MCF 10A (cell line): ENCODE results near the gene AGMO. TPM values are rescaled to one million over a fixed set of nuclear protein-coding genes. Genes with fewer than 3 reads are reported as not detected.
"Not testable (repeated sequence)": the region's sequence is repeated elsewhere in the genome, so short reads cannot be mapped to it uniquely, and the experiment has no call there.

Experiments
- BruUV-seq: library from RNA; stranded (reverse); fragments of 400-500 nt; replicated peaks from 2 replicates; lab custom pipeline; 2021; lab: Mats Ljungman, UMichigan
- CTCF ChIA-PET: fragments of 300-600 bp; sonication (Branson Sonifier 250); formaldehyde crosslinking; extraction: SDS; loops from one replicate; lab custom pipeline; 2021; ENCODE audit warnings: antibody characterized with exemption, inconsistent platforms; lab: Yijun Ruan, JAX
- POLR2A ChIA-PET: fragments of 300-600, 350-650 bp; sonication (Branson Sonifier 250); formaldehyde crosslinking; extraction: SDS; loops from one replicate; lab custom pipeline; 2020; ENCODE audit warnings: antibody characterized with exemption, inconsistent platforms; lab: Yijun Ruan, JAX
- DNase-seq: peaks from one replicate; pipeline ENCODE4 v3.0.0-alpha.2; 2018; ENCODE audit not compliant: unreplicated experiment
- H3K27ac Mint-ChIP-seq: one replicate; pipeline ENCODE4 v1.8.0; 2022; ENCODE audit warnings: mild to moderate bottlenecking, low read depth, mixed read lengths; ENCODE audit not compliant: unreplicated experiment
- H3K27me3 Mint-ChIP-seq: one replicate; pipeline ENCODE4 v1.8.0; 2022; ENCODE audit warnings: mixed read lengths; ENCODE audit not compliant: insufficient read depth, unreplicated experiment
- H3K36me3 Mint-ChIP-seq: one replicate; pipeline ENCODE4 v1.8.0; 2022; ENCODE audit warnings: mild to moderate bottlenecking, moderate library complexity, mixed read lengths; ENCODE audit not compliant: insufficient read depth, unreplicated experiment
- H3K4me1 Mint-ChIP-seq: one replicate; pipeline ENCODE4 v1.8.0; 2022; ENCODE audit warnings: mixed read lengths; ENCODE audit not compliant: insufficient read depth, unreplicated experiment
- H3K4me3 Mint-ChIP-seq: one replicate; pipeline ENCODE4 v1.8.0; 2022; ENCODE audit warnings: mild to moderate bottlenecking, moderate library complexity, mixed read lengths; ENCODE audit not compliant: unreplicated experiment
- H3K9me3 Mint-ChIP-seq: one replicate; pipeline ENCODE4 v1.8.0; 2022; ENCODE audit warnings: mixed read lengths; ENCODE audit not compliant: unreplicated experiment
- intact Hi-C: fragments of 100-400 bp; cut with micrococcal nuclease; formaldehyde crosslinking; loops from 2 replicates; pipeline ENCODE4 v1.14.1; 2022
- total RNA-seq: library from RNA; stranded (reverse); gene quantifications from 2 replicates; pipeline ENCODE4 v1.2.3, GENCODE V29; 2022
- TF ChIP-seq, protein P1 (sequence below): fragments of 200-600 bp; IDR thresholded peaks from one replicate; pipeline ENCODE4 v1.8.0; 2022; ENCODE audit warnings: antibody characterized with exemption, mild to moderate bottlenecking; ENCODE audit not compliant: unreplicated experiment

AGMO gene
- total RNA-seq, 1 experiment from 2014 or later = not detected

DNA sequence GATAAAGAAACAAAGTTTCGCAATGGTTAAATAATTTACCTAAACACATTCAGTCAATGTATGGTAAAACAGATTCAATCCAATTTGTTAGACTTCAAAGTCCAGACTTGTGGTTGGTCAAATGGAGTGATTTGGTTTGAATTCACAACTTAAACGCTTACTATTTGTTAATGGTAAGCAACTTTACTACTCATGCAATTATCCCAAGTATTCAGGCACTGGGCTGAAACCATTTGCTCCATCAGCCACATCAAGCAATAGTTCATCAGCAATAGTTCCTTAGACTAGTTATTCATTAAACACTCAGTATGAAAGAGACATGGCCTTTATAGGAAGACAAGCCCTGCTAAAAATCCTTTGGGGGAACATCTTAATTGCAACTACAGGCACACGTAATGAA, 253.0 kb downstream of the AGMO start:
- intact Hi-C loops = loop anchor here (5.0 kb wide), 1 partner anchor 592 kb away; no protein-coding TSS in a partner anchor
- Mint-ChIP-seq H3K4me3 (no peak overlapping the region), H3K27ac (no peak overlapping the region), H3K27me3 (peaks cover 54% of the 10 kb centered on the region), H3K4me1 (no peaks in the 10 kb centered on the region), H3K36me3 (no peaks in the 10 kb centered on the region), H3K9me3 (no peaks in the 10 kb centered on the region)
- CTCF ChIA-PET = interaction anchor here (0.7 kb wide), 1 partner anchor 807 kb away, joined by 4 read pairs; no protein-coding TSS in a partner anchor
- POLR2A ChIA-PET = no interaction called here
- no TSS peak for BruUV-seq
- DNase-seq = no peak
- TF ChIP-seq, protein P1, sequence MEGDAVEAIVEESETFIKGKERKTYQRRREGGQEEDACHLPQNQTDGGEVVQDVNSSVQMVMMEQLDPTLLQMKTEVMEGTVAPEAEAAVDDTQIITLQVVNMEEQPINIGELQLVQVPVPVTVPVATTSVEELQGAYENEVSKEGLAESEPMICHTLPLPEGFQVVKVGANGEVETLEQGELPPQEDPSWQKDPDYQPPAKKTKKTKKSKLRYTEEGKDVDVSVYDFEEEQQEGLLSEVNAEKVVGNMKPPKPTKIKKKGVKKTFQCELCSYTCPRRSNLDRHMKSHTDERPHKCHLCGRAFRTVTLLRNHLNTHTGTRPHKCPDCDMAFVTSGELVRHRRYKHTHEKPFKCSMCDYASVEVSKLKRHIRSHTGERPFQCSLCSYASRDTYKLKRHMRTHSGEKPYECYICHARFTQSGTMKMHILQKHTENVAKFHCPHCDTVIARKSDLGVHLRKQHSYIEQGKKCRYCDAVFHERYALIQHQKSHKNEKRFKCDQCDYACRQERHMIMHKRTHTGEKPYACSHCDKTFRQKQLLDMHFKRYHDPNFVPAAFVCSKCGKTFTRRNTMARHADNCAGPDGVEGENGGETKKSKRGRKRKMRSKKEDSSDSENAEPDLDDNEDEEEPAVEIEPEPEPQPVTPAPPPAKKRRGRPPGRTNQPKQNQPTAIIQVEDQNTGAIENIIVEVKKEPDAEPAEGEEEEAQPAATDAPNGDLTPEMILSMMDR = no peak

DNA sequence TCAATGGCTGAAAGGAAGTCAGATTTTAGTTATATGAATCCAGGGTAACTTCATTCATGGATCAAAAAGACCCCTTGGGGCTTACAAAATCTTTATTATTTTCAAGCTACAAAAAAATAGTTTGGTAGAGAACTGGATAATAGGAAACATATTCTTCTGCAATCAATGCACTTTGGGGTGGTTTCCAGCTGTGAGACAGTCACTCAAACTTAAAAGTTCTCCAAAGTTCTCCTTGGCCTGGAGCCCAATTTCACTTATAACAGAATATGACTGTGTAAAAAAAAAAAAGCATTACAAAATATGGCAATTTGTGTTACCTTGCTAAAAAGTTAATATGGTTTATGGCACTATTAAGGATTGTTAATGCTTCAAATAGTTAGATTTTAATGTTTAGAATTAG, 255.5 kb downstream of the AGMO start:
- ChIA-PET CTCF (no interaction called here), POLR2A (interaction anchor here (0.7 kb wide), 1 partner anchor 15 kb away, joined by 3 read pairs; no protein-coding TSS in a partner anchor)
- no peaks in the 10 kb centered on the region for H3K4me1 Mint-ChIP-seq
- TF ChIP-seq, protein P1 = no peak
- no peak overlapping the region for H3K27ac Mint-ChIP-seq
- H3K9me3 Mint-ChIP-seq = no peaks in the 10 kb centered on the region
- H3K36me3 Mint-ChIP-seq = no peaks in the 10 kb centered on the region
- BruUV-seq = no TSS peak
- DNase-seq = peak; percentile 7
- H3K4me3 Mint-ChIP-seq = no peak overlapping the region
- H3K27me3 Mint-ChIP-seq = peaks cover 29% of the 10 kb centered on the region
- intact Hi-C loops = loop anchor here (5.0 kb wide), 1 partner anchor 589 kb away; no protein-coding TSS in a partner anchor

DNA sequence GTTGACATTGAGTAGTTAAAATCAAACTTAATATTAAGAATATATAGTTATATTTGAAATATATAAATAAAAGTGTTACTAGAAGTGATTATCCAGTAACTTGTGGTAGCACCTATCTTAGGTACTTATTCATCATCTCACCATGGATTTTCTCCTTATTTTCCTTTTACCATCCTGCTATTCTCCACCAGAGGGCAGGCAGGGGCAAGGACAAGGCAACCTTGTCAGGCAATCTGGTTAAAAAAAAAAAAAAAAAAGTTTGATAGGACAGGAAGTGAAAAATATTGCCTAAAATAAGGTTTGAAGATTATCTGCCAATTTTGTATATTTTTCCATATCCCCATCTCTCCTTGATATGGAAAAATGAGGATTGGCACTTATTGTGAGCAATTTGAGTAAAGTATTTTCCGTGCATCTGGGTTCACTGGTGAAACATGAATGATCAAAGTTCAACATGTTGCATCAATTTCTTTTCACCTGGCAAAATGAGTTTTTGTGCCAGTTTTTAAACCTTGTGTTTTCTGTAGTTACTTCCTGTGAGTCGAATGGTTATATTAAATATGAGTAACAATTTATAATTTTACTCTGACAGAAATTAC, 256.7 kb downstream of the AGMO start:
- H3K36me3 Mint-ChIP-seq = no peaks in the 10 kb centered on the region
- TF ChIP-seq, protein P1 = peak; percentile 63
- BruUV-seq = no TSS peak
- ChIA-PET POLR2A (interaction anchor here (0.6 kb wide), 1 partner anchor 298 kb away, joined by 3 read pairs; no protein-coding TSS in a partner anchor), CTCF (interaction anchor here (0.6 to 2.0 kb wide), 3 partner anchors 416 to 1145 kb away, joined by 3 to 12 read pairs (median 5); no protein-coding TSS in a partner anchor)
- intact Hi-C loops = loop anchor here (1.0 to 5.0 kb wide), 3 partner anchors 416 to 766 kb away; no protein-coding TSS in a partner anchor
- peaks cover 23% of the 10 kb centered on the region for H3K27me3 Mint-ChIP-seq
- no peaks in the 10 kb centered on the region for H3K9me3 Mint-ChIP-seq
- H3K27ac Mint-ChIP-seq = no peak overlapping the region
- H3K4me1 Mint-ChIP-seq = no peaks in the 10 kb centered on the region
- H3K4me3 Mint-ChIP-seq = no peak overlapping the region
- peak; percentile 71 for DNase-seq

DNA sequence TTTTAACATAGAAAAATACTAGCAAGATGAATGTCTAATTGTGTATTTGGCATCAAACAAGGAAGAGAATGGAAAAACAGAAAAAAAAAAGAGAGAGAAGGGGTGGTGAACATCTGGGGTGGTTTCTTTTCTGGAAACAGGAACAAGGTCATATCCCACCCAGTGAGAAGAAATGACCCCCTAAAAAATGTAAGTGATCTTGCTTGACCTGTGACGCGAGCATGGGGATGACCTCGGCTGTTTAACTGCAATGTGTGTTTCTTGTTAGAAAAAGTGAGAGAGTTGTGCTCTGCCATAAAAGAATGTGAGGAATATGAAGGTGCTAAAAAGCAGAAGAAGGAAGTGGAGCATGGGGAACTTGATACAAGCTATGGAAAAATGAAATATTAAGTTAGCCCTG, 258.5 kb downstream of the AGMO start:
- TF ChIP-seq, protein P1 = no peak
- intact Hi-C loops = no loop called here
- Mint-ChIP-seq H3K4me1 (no peaks in the 10 kb centered on the region), H3K36me3 (no peaks in the 10 kb centered on the region), H3K9me3 (no peaks in the 10 kb centered on the region), H3K27me3 (peaks cover 35% of the 10 kb centered on the region), H3K27ac (no peak overlapping the region), H3K4me3 (no peak overlapping the region)
- POLR2A ChIA-PET = no interaction called here
- BruUV-seq = no TSS peak
- CTCF ChIA-PET = interaction anchor here (0.6 to 2.0 kb wide), 4 partner anchors 11 to 751 kb away, joined by 3 to 12 read pairs (median 4); no protein-coding TSS in a partner anchor
- DNase-seq = no peak

DNA sequence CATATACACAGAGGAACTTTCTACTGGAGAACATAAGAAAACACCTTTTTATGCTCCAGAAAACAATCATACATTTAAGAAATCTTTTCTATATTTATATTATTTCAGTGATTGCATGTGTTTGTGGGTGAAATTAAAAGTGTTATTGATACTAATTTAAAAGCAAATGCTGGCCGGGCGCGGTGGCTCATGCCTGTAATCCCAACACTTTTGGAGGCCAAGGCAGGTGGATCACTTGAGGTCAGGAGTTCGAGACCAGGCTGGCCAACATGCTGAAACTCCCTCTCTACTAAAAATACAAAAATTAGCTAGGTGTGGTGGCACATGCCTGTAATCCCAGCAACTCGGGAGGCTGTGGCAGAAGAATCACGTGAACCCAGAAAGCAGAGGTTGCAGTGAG, 260.8 kb downstream of the AGMO start:
- POLR2A ChIA-PET, H3K4me1 Mint-ChIP-seq, H3K9me3 Mint-ChIP-seq, intact Hi-C loops, H3K4me3 Mint-ChIP-seq, H3K36me3 Mint-ChIP-seq, BruUV-seq, H3K27ac Mint-ChIP-seq, DNase-seq: not testable (repeated sequence)
- peaks cover 43% of the 10 kb centered on the region for H3K27me3 Mint-ChIP-seq
- CTCF ChIA-PET = interaction anchor here (1.8 kb wide), 1 partner anchor 10 kb away, joined by 4 read pairs; no protein-coding TSS in a partner anchor
